Heart right ventricle (tissue), 16 donors: ENCODE data around the gene NCKAP5. TPM values are rescaled to one million over a fixed set of nuclear protein-coding genes. Genes with fewer than 3 reads are reported as not detected.

Experiments
- ATAC-seq, 8 donors: fragments of 200-7000 bp; cut with Tn5 transposase; one replicate each; pipeline ENCODE4 v1.9.1; 2020; ENCODE audit warnings: mild to moderate bottlenecking in 8 of 8, moderate library complexity in 8 of 8, moderate number of reproducible peaks in 1 of 8
- DNase-seq, 2 donors: peaks; one replicate each; pipeline ENCODE4 v3.0.0-alpha.2; 2020
- H3K27ac ChIP-seq, 10 donors: fragments of 200-600 bp; sonication (generic) in 2 of 10; one replicate each; pipeline versions ENCODE4 v1.5.0 to v1.8.0; 2020 to 2022; ENCODE audit warnings: mild to moderate bottlenecking in 3 of 10
- H3K27me3 ChIP-seq, 7 donors: fragments of 200-600 bp; one replicate each; pipeline ENCODE4 v1.8.0; 2021 to 2022; ENCODE audit warnings: mild to moderate bottlenecking in 2 of 7
- H3K36me3 ChIP-seq, 9 donors: fragments of 200-600 bp; sonication (generic) in 1 of 9; one replicate each; pipeline versions ENCODE4 v1.5.0 to v1.8.0; 2020 to 2022; ENCODE audit warnings: mild to moderate bottlenecking in 2 of 9
- H3K4me1 ChIP-seq, 9 donors: fragments of 200-600 bp; sonication (generic) in 1 of 9; one replicate each; pipeline versions ENCODE4 v1.5.0 to v1.8.0; 2020 to 2022; ENCODE audit warnings: mild to moderate bottlenecking in 4 of 9
- H3K4me3 ChIP-seq, 10 donors: fragments of 200-600 bp; sonication (generic) in 2 of 10; one replicate each; pipeline versions ENCODE4 v1.5.0 to v1.8.0; 2020 to 2022; ENCODE audit warnings: mild to moderate bottlenecking in 7 of 10, moderate library complexity in 2 of 10
- H3K9me3 ChIP-seq, 11 donors: fragments of 200-600 bp in 10 of 11; sonication (generic) in 2 of 11; one replicate each; pipeline versions ENCODE4 v1.5.0 to v1.8.0; 2013 to 2022; ENCODE audit warnings: mild to moderate bottlenecking in 2 of 11, control low read depth in 1 of 11, moderate library complexity in 1 of 11
- WGBS, 2 donors: extraction: QIAGEN DNeasy Blood & Tissue Kit; methylation state at CpG; one replicate each; pipeline ENCODE4 v1.1.7; 2013; ENCODE audit warnings: inconsistent platforms in 1 of 2; 5-methylcytosine and 5-hydroxymethylcytosine counted together
- intact Hi-C, 10 donors: fragments of 100-400 bp; cut with DNase I; formaldehyde crosslinking; loops; one replicate each; pipeline versions ENCODE4 v1.11.1 to v1.14.2; 2022
- polyA plus RNA-seq, 2 donors: library from polyadenylated mRNA; stranded (reverse); fragments of 200-250 nt; gene quantifications; one replicate each; pipeline ENCODE4 v1.2.3, GENCODE V29; 2013
- total RNA-seq, 10 donors: library from RNA; stranded (reverse); fragmentation: NEBNext Ultra II Directional in 3 of 10; extraction: Animal tissue kit (Norgen Biotek cat#: 25700) in 3 of 10; gene quantifications; one replicate each; pipeline versions ENCODE4 v1.2.1 to v1.2.4, GENCODE V29; 2021 to 2023
- TF ChIP-seq, protein P1 (sequence below), 9 donors: fragments of 200-600 bp; sonication (generic) in 2 of 9; IDR thresholded peaks; one replicate each; pipeline versions ENCODE4 v1.5.0 to v1.8.0; 2021 to 2022; ENCODE audit warnings: antibody characterized with exemption in 9 of 9, mild to moderate bottlenecking in 5 of 9, moderate library complexity in 1 of 9
- donor health status: Arrhythmogenic right ventricular cardiomyopathy.
- donor health status: ischemic (EF 13 %, LVEDD 7.1; RV severe dilation, severe dysfunction).
- donor health status: healthy with polysubstance abuse.
- donor health status: DM: no; HTN: yes; CAD: no.
- donor health status: DM: no; HTN: no; CAD: no.
- donor health status: ischemic (EF 25% LVEDD 6.9; RV normal size, moderate dysfunction).
- donor health status: ischemic (EF 25% LVEDD 5.7; RV mildly dilated, moderate dysfunction).
- donor health status: healthy.
- donor health status: DM: yes; HTN: yes; CAD: no.
- donor health status: Ischemic cardiomyopathy.
- donor health status: ischemic (EF 35%, LVEDD 5.7; RV mildly dilated, moderate dysfunction).
- donor health status: nonischemic (EF 11% LVEDD 7.7; RV severe dilation, severe dysfunction).
- donor health status: DM: yes; HTN: yes; CAD: no.
- donor health status: PGD.
- donor health status: ischemic (EF 29% LVEDD 5.4; RV normal size, mild dysfunction).
- donor health status: nonischemic (EF 23%, LVEDD 6.1; RV moderate dilation, normal function).

Gene NCKAP5
- total and polyA plus RNA-seq, 12 donors: 0.57 to 11.7 (median 6.2) TPM

DNA sequence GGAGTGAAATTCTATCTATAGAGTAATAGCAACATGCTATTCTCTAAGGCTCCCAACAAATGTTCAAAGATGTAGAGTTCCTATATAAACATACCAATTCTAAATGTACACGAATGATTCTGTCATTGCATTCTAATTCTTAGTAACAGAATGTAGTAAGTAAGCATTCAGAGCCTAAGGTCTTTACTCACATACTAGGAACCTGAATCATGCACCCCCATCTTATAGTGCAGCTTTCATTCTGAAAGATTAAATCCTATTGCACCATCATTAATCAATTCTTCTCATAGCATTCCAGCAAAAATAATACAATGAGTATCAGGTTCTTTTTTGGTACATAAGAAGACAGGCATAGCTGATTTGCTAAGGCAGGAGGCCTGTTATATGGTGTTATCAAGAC, 230.0 kb downstream of the NCKAP5 start:
- Histone ChIP-seq H3K36me3 (no peaks in the 10 kb centered on the region), H3K27me3 (no peaks in the 10 kb centered on the region), H3K27ac (no peak overlapping the region), H3K4me3 (no peak overlapping the region), H3K9me3 (no peaks in the 10 kb centered on the region), H3K4me1 (no peaks in the 10 kb centered on the region)
- DNase-seq (no peak), ATAC-seq (no peak)
- TF ChIP-seq, protein P1, sequence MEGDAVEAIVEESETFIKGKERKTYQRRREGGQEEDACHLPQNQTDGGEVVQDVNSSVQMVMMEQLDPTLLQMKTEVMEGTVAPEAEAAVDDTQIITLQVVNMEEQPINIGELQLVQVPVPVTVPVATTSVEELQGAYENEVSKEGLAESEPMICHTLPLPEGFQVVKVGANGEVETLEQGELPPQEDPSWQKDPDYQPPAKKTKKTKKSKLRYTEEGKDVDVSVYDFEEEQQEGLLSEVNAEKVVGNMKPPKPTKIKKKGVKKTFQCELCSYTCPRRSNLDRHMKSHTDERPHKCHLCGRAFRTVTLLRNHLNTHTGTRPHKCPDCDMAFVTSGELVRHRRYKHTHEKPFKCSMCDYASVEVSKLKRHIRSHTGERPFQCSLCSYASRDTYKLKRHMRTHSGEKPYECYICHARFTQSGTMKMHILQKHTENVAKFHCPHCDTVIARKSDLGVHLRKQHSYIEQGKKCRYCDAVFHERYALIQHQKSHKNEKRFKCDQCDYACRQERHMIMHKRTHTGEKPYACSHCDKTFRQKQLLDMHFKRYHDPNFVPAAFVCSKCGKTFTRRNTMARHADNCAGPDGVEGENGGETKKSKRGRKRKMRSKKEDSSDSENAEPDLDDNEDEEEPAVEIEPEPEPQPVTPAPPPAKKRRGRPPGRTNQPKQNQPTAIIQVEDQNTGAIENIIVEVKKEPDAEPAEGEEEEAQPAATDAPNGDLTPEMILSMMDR (IDR thresholded peaks at IDR 0.05): no peak
- intact Hi-C loops: no loop called here
- WGBS, 2 donors: 61 to 73% methylated on average over 1 of the region's 1 CpG

DNA sequence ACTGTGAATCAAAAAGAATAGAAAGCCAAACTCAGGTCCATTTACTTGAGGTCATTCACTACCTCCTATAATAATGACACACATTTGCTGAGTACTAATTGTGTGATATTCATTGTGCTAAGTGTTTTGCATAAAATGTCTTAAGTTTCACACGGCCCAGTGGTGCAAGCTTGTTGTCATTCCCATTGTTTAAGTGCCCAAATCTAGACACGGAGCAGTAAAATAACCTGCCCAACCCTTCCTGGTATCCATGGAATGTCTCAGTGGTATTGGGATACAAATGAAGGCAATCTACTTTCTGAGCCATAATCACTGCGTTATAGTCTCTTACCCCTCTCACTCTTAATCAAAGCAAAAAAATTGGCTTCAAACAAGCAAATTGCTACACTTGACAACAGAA, 233.3 kb downstream of the NCKAP5 start:
- no peaks in the 10 kb centered on the region for H3K9me3 ChIP-seq
- TF ChIP-seq, protein P1 (IDR thresholded peaks at IDR 0.05): no peak
- DNase-seq (no peak), ATAC-seq (no peak)
- H3K27me3 ChIP-seq: no peaks in the 10 kb centered on the region
- intact Hi-C loops: no loop called here
- 64 to 68% methylated on average over 3 of the region's 3 CpGs for WGBS, 2 donors
- no peaks in the 10 kb centered on the region for H3K36me3 ChIP-seq
- H3K4me1 ChIP-seq: peaks cover 0 to 4% (median 0%) of the 10 kb centered on the region in 9 donors
- no peak overlapping the region for H3K27ac ChIP-seq
- no peak overlapping the region for H3K4me3 ChIP-seq

DNA sequence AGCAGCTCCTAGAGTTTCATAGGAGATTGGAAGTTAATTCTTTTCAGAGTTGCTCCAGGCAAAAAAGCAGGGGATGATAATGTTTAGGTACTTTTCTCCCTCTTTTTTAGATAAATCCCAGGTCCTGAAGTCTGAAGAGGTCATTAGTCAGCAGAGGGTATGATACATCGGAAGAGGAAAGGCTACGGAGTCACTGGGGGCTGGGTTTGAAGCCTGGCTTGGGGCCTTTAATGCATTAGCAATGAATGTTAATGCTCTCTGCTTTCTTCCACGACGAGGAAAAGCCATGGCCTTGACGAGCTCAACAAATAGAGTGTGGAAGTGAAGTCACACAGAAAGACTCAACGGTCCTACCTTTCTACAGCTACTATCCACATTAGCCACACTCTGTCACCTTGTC, 235.1 kb downstream of the NCKAP5 start:
- H3K9me3 ChIP-seq: no peaks in the 10 kb centered on the region
- no peaks in the 10 kb centered on the region for H3K36me3 ChIP-seq
- WGBS, 2 donors: 81 to 83% methylated on average over 6 of the region's 6 CpGs
- H3K27me3 ChIP-seq: no peaks in the 10 kb centered on the region
- H3K4me3 ChIP-seq: no peak overlapping the region
- TF ChIP-seq, protein P1 (IDR thresholded peaks at IDR 0.05): no peak
- peaks cover 0 to 4% (median 0%) of the 10 kb centered on the region in 9 donors for H3K4me1 ChIP-seq
- DNase-seq (no peak), ATAC-seq (no peak)
- H3K27ac ChIP-seq: no peak overlapping the region
- intact Hi-C loops: no loop called here

DNA sequence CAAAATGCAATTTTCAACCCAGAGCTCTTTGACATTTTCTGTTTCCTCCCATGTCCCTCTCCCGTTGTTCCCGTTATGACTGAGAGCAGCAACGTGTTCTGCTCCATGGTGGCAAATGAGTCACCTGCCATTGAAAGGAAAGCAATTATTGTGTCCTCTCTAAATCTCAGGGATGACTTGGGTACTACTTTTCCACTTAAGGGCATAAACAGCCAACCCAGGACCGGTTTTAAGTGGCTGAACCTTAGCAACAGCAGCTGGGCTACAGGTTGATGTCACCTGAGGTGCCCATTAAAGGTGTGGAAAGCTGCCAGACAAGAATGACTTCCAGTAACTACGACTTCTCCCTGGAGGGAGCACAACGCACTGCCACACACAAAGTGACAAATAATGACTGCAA, 236.8 kb downstream of the NCKAP5 start:
- H3K36me3 ChIP-seq: no peaks in the 10 kb centered on the region
- intact Hi-C loops: no loop called here
- H3K4me3 ChIP-seq: no peak overlapping the region
- WGBS, 2 donors: 72 to 79% methylated on average over 6 of the region's 6 CpGs
- no peak for DNase-seq
- H3K4me1 ChIP-seq: peaks cover 0 to 4% (median 0%) of the 10 kb centered on the region in 9 donors
- H3K9me3 ChIP-seq: no peaks in the 10 kb centered on the region
- TF ChIP-seq, protein P1 (IDR thresholded peaks at IDR 0.05): no peak
- H3K27ac ChIP-seq: no peak overlapping the region
- no peak for ATAC-seq
- H3K27me3 ChIP-seq: no peaks in the 10 kb centered on the region
